CD4-positive, alpha-beta T cell treated with Interleukin-15 for 1 hour (primary cell): Measurements from ENCODE around the gene RPRD1A.
"Not testable (repeated sequence)": the region's sequence is repeated elsewhere in the genome, so short reads cannot be mapped to it uniquely, and the experiment has no call there.

ENCODE experiments used
- DNase-seq: peaks from one replicate; pipeline ENCODE4 v3.0.0-alpha.2; 2020

The RPRD1A gene

GRCh38 chr18:36024241-36024640 lies 43.1 kb downstream of the RPRD1A start:
- not testable (repeated sequence) for DNase-seq

- DNase-seq, result no peak
Measured at GRCh38 chr18:36023336-36023735, 44.0 kb downstream of the RPRD1A start.

- no peak for DNase-seq
Measured at GRCh38 chr18:36020174-36020711, 47.1 kb downstream of the RPRD1A start.

GRCh38 chr18:36017232-36017631 lies 50.1 kb downstream of the RPRD1A start:
- no peak for DNase-seq

- no peak for DNase-seq
Measured at GRCh38 chr18:36015629-36016028, 51.7 kb downstream of the RPRD1A start.

GRCh38 chr18:36012891-36013290 lies 54.5 kb downstream of the RPRD1A start:
- no peak for DNase-seq

- no peak for DNase-seq
Measured at GRCh38 chr18:36009214-36009613, 58.1 kb downstream of the RPRD1A start.

- no peak for DNase-seq
Measured at GRCh38 chr18:36006997-36007396, 60.4 kb downstream of the RPRD1A start.

GRCh38 chr18:35999925-36000324 lies 67.4 kb downstream of the RPRD1A start:
- DNase-seq, result no peak

- no peak for DNase-seq
Measured at GRCh38 chr18:35998967-35999366, 68.4 kb downstream of the RPRD1A start.

GRCh38 chr18:35993013-35993412 lies 74.3 kb downstream of the RPRD1A start:
- no peak for DNase-seq

- DNase-seq, result no peak
Measured at GRCh38 chr18:35991696-35992095, 75.7 kb downstream of the RPRD1A start.

GRCh38 chr18:35983818-35984217 lies 83.5 kb downstream of the RPRD1A start:
- no peak for DNase-seq

- DNase-seq, result no peak
Measured at GRCh38 chr18:35983147-35983546, 84.2 kb downstream of the RPRD1A start.

GRCh38 chr18:35982409-35983114 lies 84.8 kb downstream of the RPRD1A start:
- no peak for DNase-seq

GRCh38 chr18:35979112-35979511 lies 88.2 kb downstream of the RPRD1A start:
- DNase-seq, result no peak

- DNase-seq, result no peak
Measured at GRCh38 chr18:35974181-35974580, 93.2 kb downstream of the RPRD1A start.

GRCh38 chr18:35973650-35974049 lies 93.7 kb downstream of the RPRD1A start:
- DNase-seq, result no peak

- DNase-seq, result peak; percentile 92
Measured at GRCh38 chr18:35972197-35973000, 95.0 kb downstream of the RPRD1A start, which contains the start of gene RMP24. Gene RMP24 (plus strand): TSS chr18:35972679.

- no peak for DNase-seq
Measured at GRCh38 chr18:35971661-35972196, 95.6 kb downstream of the RPRD1A start.

- no peak for DNase-seq
Measured at GRCh38 chr18:35969676-35970075, 97.7 kb downstream of the RPRD1A start.

GRCh38 chr18:35968278-35968880 lies 99.0 kb downstream of the RPRD1A start:
- no peak for DNase-seq

- DNase-seq, result not testable (repeated sequence)
Measured at GRCh38 chr18:35967866-35968265, 99.5 kb downstream of the RPRD1A start.
